Endothelial cell of umbilical vein (primary cell): ENCODE results near the gene KLK13. TPM values are rescaled to one million over a fixed set of nuclear protein-coding genes. Genes with fewer than 3 reads are reported as not detected.

Source experiments
- BruUV-seq: library from RNA; stranded (reverse); fragments of 400-500 nt; replicated peaks from 2 replicates; lab custom pipeline; 2021; lab: Mats Ljungman, UMichigan
- CTCF ChIA-PET: fragments of 300-600, 350-600 bp; sonication (Branson Sonifier 250); formaldehyde crosslinking; loops from one replicate; lab custom pipeline; 2021; ENCODE audit warnings: antibody characterized with exemption, inconsistent platforms; lab: Charles Lee
- POLR2A ChIA-PET: fragments of 300-600, 350-600 bp; sonication (Branson Sonifier 250); formaldehyde crosslinking; loops from one replicate; lab custom pipeline; 2021; ENCODE audit warnings: antibody characterized with exemption, inconsistent platforms; lab: Charles Lee
- DNase-seq: peaks from one replicate; pipeline ENCODE4 v3.0.0-alpha.2; 2011; ENCODE audit warnings: low read depth, low spot score
- FAIRE-seq: peaks from 2 replicates; lab custom pipeline; 2011; peaks lifted over from hg19 to GRCh38; lab: Jason Lieb, UNC
- H2AFZ ChIP-seq: 2 replicates; pipeline ENCODE4 v1.6.0; 2012; ENCODE audit warnings: low read depth, low read length, control low read depth, inconsistent platforms
- H3K27ac ChIP-seq: 2 replicates; pipeline ENCODE4 v1.5.1; 2011; ENCODE audit warnings: low read depth, mild to moderate bottlenecking, control low read depth, low read length, moderate library complexity; ENCODE audit not compliant: insufficient read depth
- H3K27me3 ChIP-seq, 2 experiments: 2 replicates each; pipeline versions ENCODE4 v1.6.0 to v1.6.1; 2011; ENCODE audit warnings: low read length in 2 of 2, mixed read lengths in 1 of 2; ENCODE audit not compliant: control insufficient read depth in 2 of 2, insufficient read depth in 2 of 2
- H3K36me3 ChIP-seq, 2 experiments: 2 replicates in 1 of 2; 3 replicates in 1 of 2; pipeline ENCODE4 v1.5.1; 2011; ENCODE audit warnings: low read length in 2 of 2, mild to moderate bottlenecking in 1 of 2, moderate library complexity in 1 of 2; ENCODE audit not compliant: control insufficient read depth in 2 of 2, insufficient read depth in 2 of 2; ENCODE audit errors: extremely low read depth in 1 of 2
- H3K4me1 ChIP-seq: 3 replicates; pipeline ENCODE4 v1.5.1; 2011; ENCODE audit warnings: mild to moderate bottlenecking, low read length; ENCODE audit not compliant: control insufficient read depth, insufficient read depth; ENCODE audit errors: extremely low read depth
- H3K4me2 ChIP-seq: 2 replicates; pipeline ENCODE4 v1.6.1; 2011; ENCODE audit warnings: low read length, control low read depth, mixed read lengths; ENCODE audit not compliant: insufficient read depth
- H3K4me3 ChIP-seq, 3 experiments: fragments of 200-600 bp in 1 of 3; sonication (generic), shearing (Covaris generic) in 1 of 3; replicated peaks in 1 of 3; 2 replicates each; pipeline ENCODE4 v1.5.1; 2011 to 2016; ENCODE audit warnings: control low read depth in 3 of 3, low read length in 3 of 3, mild to moderate bottlenecking in 2 of 3, inconsistent platforms in 1 of 3, low read depth in 1 of 3, moderate library complexity in 1 of 3; ENCODE audit not compliant: insufficient read depth in 1 of 3
- H3K79me2 ChIP-seq: 2 replicates; pipeline ENCODE4 v1.6.0; 2012; ENCODE audit warnings: low read length, inconsistent platforms; ENCODE audit not compliant: control insufficient read depth, insufficient read depth
- H3K9ac ChIP-seq: replicated peaks from 2 replicates; pipeline ENCODE3; 2011; ENCODE audit warnings: low read length, control low read depth; ENCODE audit not compliant: insufficient read depth; ENCODE audit errors: extremely low read depth
- H3K9me1 ChIP-seq: replicated peaks from 3 replicates; pipeline ENCODE4 v1.6.0; 2011; ENCODE audit warnings: mild to moderate bottlenecking, low read length; ENCODE audit not compliant: control insufficient read depth, insufficient read depth; ENCODE audit errors: extremely low read depth
- H3K9me3 ChIP-seq: replicated peaks from 2 replicates; pipeline ENCODE4 v1.5.1; 2012; ENCODE audit warnings: low read length, inconsistent platforms; ENCODE audit not compliant: control insufficient read depth, insufficient read depth
- H4K20me1 ChIP-seq: replicated peaks from 2 replicates; pipeline ENCODE3; 2011; ENCODE audit warnings: mild to moderate bottlenecking, low read length; ENCODE audit not compliant: control insufficient read depth, insufficient read depth; ENCODE audit errors: extremely low read depth
- EZH2 ChIP-seq: IDR thresholded peaks from 2 replicates; pipeline ENCODE4 v1.6.1; 2012; ENCODE audit warnings: borderline replicate concordance, low read depth, mild to moderate bottlenecking, moderate library complexity, low read length, inconsistent platforms; ENCODE audit not compliant: severe bottlenecking
- FOS ChIP-seq: IDR thresholded peaks from 2 replicates; pipeline ENCODE4 v1.6.1; 2011; ENCODE audit warnings: mild to moderate bottlenecking, low read length, moderate library complexity, borderline replicate concordance; ENCODE audit not compliant: insufficient read depth
- GATA2 ChIP-seq: IDR thresholded peaks from 2 replicates; pipeline ENCODE4 v1.7.0; 2011; ENCODE audit warnings: low read depth, mild to moderate bottlenecking, moderate library complexity, mixed read lengths, low read length; ENCODE audit not compliant: insufficient read length, insufficient read depth
- JUN ChIP-seq: IDR thresholded peaks from 2 replicates; pipeline ENCODE4 v1.6.1; 2011; ENCODE audit warnings: borderline replicate concordance, low read depth; ENCODE audit not compliant: insufficient read length, insufficient read depth
- MYC ChIP-seq: IDR thresholded peaks from one replicate; pipeline ENCODE4 v1.6.1; 2011; ENCODE audit warnings: mild to moderate bottlenecking, low read depth, low read length
- POLR2A ChIP-seq: IDR thresholded peaks from 2 replicates; pipeline ENCODE4 v1.6.1; 2012; ENCODE audit warnings: low read depth, mild to moderate bottlenecking, control low read depth, low read length
- POLR2AphosphoS5 ChIP-seq: IDR thresholded peaks from 2 replicates; pipeline ENCODE4 v1.6.1; 2012; ENCODE audit warnings: low read depth, mild to moderate bottlenecking, control low read depth, low read length, moderate library complexity; ENCODE audit not compliant: insufficient read depth
- dilution Hi-C: fragments of 300-500 bp; cut with MboI; formaldehyde crosslinking; loops from one replicate; pipeline ENCODE4 v1.15.0; 2019; ENCODE audit warnings: low sequenced_read_pairs; ENCODE audit not compliant: extremely low pct_ligation_motif_present
- intact Hi-C: fragments of 100-400 bp; cut with micrococcal nuclease; formaldehyde crosslinking; loops from one replicate; pipeline ENCODE4 v1.10.0; 2022
- polyA plus RNA-seq, 4 experiments: library from polyadenylated mRNA; depleted of rRNA in 3 of 4; stranded (reverse) in 3 of 4; unstranded in 1 of 4; fragments of >200 nt; gene quantifications; 2 replicates each; pipeline versions ENCODE4 v1.2.1 to v1.2.3, GENCODE V29; 2011 to 2012; ENCODE audit warnings: missing spikeins in 1 of 4
- total RNA-seq: library from RNA; stranded (reverse); gene quantifications from 2 replicates; pipeline ENCODE4 v1.2.3, GENCODE V29; 2021
- TF ChIP-seq, protein P1 (sequence below), 2 donors: IDR thresholded peaks; 1 replicate in 1 of 2; 2 replicates in 1 of 2; pipeline ENCODE4 v1.5.1; 2011; ENCODE audit warnings: low read length in 2 of 2, mild to moderate bottlenecking in 2 of 2, moderate library complexity in 2 of 2, control low read depth in 1 of 2, inconsistent platforms in 1 of 2, low read depth in 1 of 2; ENCODE audit not compliant: insufficient read depth in 1 of 2; ENCODE audit errors: extremely low read depth in 1 of 2
- TF ChIP-seq, protein P2 (sequence below): IDR thresholded peaks from 2 replicates; pipeline ENCODE4 v1.6.1; 2011; ENCODE audit not compliant: insufficient read depth, insufficient read length

The KLK13 gene
- total and polyA plus RNA-seq, 2 donors (not counting 3 experiments of a cell fraction or from before 2014, with no cell fraction given): not detected

DNA sequence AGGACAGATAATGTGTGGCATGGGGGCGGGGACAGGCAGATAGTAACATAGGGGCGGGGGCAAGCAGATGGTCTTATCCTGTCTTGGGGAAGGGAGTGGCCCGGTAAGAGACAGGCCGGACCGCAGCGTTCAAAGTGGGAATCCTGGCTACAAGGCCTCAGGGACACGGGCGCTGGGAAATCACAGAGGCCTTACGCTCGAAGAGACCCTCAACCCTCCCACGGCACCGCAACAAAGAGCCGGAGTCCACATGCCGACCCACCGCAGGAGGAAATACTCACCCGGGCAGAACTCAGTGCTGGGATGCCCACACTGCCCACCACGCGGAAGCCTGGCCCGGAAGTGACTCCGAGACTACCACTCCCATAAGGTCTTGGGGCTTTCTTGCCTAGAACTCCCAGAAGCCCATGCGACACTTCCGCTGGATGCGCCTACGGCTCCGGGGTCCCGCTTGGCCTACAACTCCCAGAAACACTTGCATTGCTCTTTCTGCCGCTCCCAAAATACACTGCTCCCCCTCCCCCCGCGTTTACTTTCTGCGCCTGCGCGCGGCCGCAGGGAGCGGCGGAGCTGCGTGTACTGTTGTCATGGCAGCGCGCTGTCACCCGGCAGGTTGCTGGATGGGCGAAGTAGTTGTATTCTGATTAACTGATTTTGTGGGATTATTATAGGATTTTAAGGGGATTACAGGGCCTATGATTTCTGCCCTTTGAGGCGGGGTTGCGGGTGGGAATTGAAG is 43.3 kb upstream of the KLK13 start, which contains the start of gene CTU1:
Gene CTU1 (minus strand): TSS at position 344 of the 739 bp plus-strand sequence. CDS start 3,840 bp downstream, outside the sequence.
- Histone ChIP-seq H2AFZ (peak within 1 kb of the TSS; percentile 80), H4K20me1 (no peaks in the 10 kb centered on the region), H3K79me2 (peaks cover 34% of the 10 kb centered on the region), H3K4me1 (peaks cover 11% of the 10 kb centered on the region), H3K27ac (peak within 1 kb of the TSS; percentile 51), H3K4me3 (peak within 1 kb of the TSS; percentile 56 to 65 (median 64)), H3K9me3 (no peaks in the 10 kb centered on the region), H3K27me3 (peaks cover 0 to 9% of the 10 kb centered on the region in 2 experiments), H3K36me3 (no peaks in the 10 kb centered on the region), H3K4me2 (peak within 1 kb of the TSS; percentile 81), H3K9ac (peak within 1 kb of the TSS; percentile 68), H3K9me1 (no peaks in the 10 kb centered on the region)
- TF ChIP-seq POLR2AphosphoS5: peak; percentile 89
- no peak for TF ChIP-seq JUN
- no peak for TF ChIP-seq EZH2
- TF ChIP-seq GATA2: no peak
- peak; percentile 89 for TF ChIP-seq POLR2A
- peak; percentile 97 for TF ChIP-seq MYC
- peak; percentile 7 for TF ChIP-seq FOS
- TF ChIP-seq, protein P1, sequence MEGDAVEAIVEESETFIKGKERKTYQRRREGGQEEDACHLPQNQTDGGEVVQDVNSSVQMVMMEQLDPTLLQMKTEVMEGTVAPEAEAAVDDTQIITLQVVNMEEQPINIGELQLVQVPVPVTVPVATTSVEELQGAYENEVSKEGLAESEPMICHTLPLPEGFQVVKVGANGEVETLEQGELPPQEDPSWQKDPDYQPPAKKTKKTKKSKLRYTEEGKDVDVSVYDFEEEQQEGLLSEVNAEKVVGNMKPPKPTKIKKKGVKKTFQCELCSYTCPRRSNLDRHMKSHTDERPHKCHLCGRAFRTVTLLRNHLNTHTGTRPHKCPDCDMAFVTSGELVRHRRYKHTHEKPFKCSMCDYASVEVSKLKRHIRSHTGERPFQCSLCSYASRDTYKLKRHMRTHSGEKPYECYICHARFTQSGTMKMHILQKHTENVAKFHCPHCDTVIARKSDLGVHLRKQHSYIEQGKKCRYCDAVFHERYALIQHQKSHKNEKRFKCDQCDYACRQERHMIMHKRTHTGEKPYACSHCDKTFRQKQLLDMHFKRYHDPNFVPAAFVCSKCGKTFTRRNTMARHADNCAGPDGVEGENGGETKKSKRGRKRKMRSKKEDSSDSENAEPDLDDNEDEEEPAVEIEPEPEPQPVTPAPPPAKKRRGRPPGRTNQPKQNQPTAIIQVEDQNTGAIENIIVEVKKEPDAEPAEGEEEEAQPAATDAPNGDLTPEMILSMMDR (IDR thresholded peaks at IDR 0.05; ENCODE audit: extremely low read depth in 1 of 2, insufficient read depth in 1 of 2, low read depth in 1 of 2, low read length in 2 of 2): no peak
- TF ChIP-seq, protein P2, sequence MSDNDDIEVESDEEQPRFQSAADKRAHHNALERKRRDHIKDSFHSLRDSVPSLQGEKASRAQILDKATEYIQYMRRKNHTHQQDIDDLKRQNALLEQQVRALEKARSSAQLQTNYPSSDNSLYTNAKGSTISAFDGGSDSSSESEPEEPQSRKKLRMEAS: peak; percentile 68
- dilution Hi-C loops: no loop called here
- peak; percentile 99 for DNase-seq
- CTCF ChIA-PET: interaction anchor here (0.9 to 1.4 kb wide), 2 partner anchors 12 to 87 kb away, joined by 4 to 5 read pairs; no protein-coding TSS in a partner anchor
- intact Hi-C loops: loop anchor here (1.0 to 5.0 kb wide), 6 partner anchors 11 to 597 kb away; partner anchors contain the start of genes ETFB and JOSD2
- no TSS peak for BruUV-seq
- peak; percentile 99 for FAIRE-seq
- POLR2A ChIA-PET: no interaction called here
